Rectal smooth muscle tissue (tissue), 1 donor: ENCODE measurements around the gene CCDC15.

ENCODE experiments used
- H3K27ac ChIP-seq: one replicate; pipeline ENCODE4 v1.7.0; 2013; ENCODE audit warnings: low read depth, low read length, inconsistent platforms
- H3K27me3 ChIP-seq: one replicate; pipeline ENCODE4 v1.7.0; 2013; ENCODE audit warnings: low read length; ENCODE audit not compliant: control insufficient read depth, insufficient read depth
- H3K36me3 ChIP-seq: one replicate; pipeline ENCODE4 v1.7.0; 2013; ENCODE audit warnings: low read length; ENCODE audit not compliant: control insufficient read depth, insufficient read depth
- H3K4me1 ChIP-seq: one replicate; pipeline ENCODE4 v1.7.0; 2013; ENCODE audit warnings: low read length; ENCODE audit not compliant: control insufficient read depth, insufficient read depth
- H3K4me3 ChIP-seq: one replicate; pipeline ENCODE4 v1.7.0; 2013; ENCODE audit warnings: low read length
- H3K9ac ChIP-seq: one replicate; pipeline ENCODE4 v1.7.0; 2013; ENCODE audit warnings: low read length

CCDC15 gene

DNA sequence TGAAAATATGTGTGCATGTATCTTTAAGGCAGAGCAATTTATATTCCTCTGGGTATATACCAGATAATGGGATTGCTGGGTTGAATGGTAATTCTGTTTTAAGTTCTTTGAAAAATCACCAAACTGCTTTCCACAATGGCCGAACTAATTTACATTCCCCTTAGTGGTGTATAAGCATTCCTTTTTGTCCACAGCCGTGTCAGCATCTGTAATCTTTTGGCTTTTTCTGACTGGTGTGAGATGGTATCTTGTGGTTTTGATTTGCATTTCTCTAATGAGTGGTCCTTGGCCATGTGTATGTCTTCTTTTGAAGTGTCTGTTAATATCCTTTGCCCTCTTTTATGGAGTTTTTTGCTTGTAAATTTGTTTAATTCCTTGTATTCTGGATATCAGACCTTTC is 24.3 kb downstream of the CCDC15 start:
- H3K4me3 ChIP-seq: no peak overlapping the region
- H3K27ac ChIP-seq: no peak overlapping the region
- H3K4me1 ChIP-seq: no peaks in the 10 kb centered on the region
- H3K36me3 ChIP-seq: no peaks in the 10 kb centered on the region
- no peaks in the 10 kb centered on the region for H3K27me3 ChIP-seq
- no peak overlapping the region for H3K9ac ChIP-seq

DNA sequence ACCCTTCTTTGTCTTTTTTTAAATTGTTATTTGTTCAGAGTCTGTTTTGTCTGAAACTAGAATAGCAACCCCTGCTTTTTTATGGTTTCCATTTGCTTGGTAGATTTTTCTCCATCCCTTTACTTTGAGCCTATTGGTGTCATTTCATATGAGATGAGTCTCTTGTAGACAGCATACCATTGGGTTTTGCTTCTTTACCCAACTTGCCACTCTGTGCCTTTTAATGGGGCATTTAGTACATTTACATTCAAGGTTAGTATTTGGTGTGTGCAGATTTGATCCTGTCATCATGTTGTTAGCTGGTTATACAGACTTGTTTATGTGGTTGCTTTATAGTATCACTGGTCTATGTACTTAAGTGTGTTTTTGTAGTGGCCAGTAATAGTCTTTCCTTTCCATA is 28.0 kb downstream of the CCDC15 start:
- Histone ChIP-seq H3K27ac (no peak overlapping the region), H3K4me1 (no peaks in the 10 kb centered on the region), H3K27me3 (no peaks in the 10 kb centered on the region), H3K9ac (no peak overlapping the region), H3K36me3 (no peaks in the 10 kb centered on the region), H3K4me3 (no peak overlapping the region)

DNA sequence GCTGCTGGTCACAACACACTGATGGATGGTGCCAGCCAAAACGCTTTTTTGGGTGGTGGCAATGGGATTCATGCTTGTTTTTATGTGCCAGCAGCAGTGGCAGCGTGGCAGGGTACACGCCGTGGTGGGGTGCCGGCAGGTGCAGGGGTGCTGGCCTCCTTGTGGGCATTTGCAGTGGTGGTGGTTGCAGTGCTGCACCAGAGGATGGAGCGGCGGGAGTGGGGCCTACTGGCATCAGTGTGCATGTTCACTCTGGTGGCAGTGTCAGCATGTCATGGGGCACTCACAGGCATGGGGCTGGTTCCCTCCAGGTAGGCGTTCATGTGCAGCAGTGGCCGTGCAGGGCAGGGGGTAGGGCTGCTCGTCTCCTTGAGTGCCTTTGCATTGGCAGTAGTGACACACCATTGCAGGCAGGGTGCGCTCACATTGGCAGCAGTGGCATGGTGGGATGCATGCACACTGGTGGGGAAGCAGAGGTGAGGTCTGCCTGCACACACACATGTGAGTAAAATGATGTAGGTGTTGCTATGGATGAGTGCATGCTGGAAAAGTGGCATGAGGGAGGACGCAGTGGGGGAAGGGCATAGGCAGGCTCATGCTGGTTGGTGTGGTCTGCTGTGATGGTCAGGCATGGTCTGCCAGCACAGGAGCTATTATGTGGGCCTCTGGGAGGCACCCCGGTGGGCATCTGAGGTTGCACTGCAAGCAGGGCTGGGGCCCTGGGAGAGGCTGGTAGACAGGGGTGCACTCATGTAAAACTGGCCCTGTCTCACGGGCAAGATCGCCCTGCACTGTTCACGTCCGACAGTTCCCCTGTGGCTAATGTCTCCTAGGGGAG is 29.9 kb downstream of the CCDC15 start:
- no peak overlapping the region for H3K27ac ChIP-seq
- H3K27me3 ChIP-seq: no peaks in the 10 kb centered on the region
- H3K9ac ChIP-seq: no peak overlapping the region
- H3K4me1 ChIP-seq: no peaks in the 10 kb centered on the region
- no peaks in the 10 kb centered on the region for H3K36me3 ChIP-seq
- H3K4me3 ChIP-seq: no peak overlapping the region

DNA sequence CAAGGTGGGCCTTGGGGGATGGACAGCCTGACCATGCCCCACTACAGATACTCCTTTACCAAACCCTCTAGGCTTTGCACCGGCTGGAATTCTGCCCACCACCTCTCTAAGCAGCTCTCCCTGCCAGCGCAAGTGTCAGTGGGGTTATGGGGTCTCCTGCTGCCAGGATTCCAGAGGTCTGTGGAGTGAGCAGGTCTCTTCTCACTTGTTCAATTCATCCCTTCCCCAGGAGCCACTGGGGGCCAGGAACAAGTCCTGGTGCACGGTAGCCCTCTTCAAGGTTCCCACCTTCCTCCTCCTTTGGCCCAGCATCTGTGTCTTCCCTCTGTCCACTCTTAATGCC is 30.5 kb downstream of the CCDC15 start:
- Histone ChIP-seq H3K36me3 (no peaks in the 10 kb centered on the region), H3K9ac (no peak overlapping the region), H3K4me1 (no peaks in the 10 kb centered on the region), H3K27ac (no peak overlapping the region), H3K4me3 (no peak overlapping the region), H3K27me3 (no peaks in the 10 kb centered on the region)

DNA sequence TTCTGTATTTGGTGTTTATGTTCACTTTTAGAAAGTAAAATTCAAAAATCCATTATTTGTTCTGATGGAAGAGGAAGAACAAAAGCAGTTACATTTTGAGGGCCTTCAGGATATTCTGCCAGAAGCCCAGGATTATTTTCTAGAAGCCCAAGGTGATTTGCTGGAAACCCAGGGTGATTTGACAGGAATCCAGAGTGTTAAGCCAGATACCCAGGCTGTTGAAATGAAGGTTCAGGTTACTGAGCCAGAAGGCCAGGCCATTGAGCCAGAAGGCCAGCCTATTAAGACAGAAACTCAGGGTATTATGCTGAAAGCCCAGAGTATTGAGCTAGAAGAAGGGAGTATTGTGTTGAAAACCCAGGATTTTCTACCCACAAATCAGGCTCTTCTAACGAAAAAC is 33.1 kb downstream of the CCDC15 start:
- Histone ChIP-seq H3K4me1 (no peaks in the 10 kb centered on the region), H3K27ac (no peak overlapping the region), H3K9ac (no peak overlapping the region)

DNA sequence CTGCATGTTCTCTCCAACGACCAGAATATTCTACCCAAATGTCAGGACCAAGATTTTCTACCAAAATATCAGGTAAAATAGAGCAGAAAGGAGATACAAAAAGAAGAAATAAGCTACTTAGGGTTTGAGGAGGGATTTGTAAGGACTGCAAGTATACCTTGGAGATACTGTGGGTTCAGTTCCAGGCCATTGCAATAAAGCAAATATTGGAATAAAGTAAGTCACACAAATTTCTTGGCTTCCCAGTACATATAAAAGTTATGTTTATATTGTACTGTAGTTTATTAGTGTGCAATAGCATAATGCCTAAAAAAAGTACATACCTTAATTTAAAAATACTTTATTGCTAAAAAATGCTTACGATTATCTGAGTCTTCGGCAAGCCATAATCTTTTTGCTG is 34.1 kb downstream of the CCDC15 start:
- Histone ChIP-seq H3K4me1 (no peaks in the 10 kb centered on the region), H3K9ac (no peak overlapping the region), H3K36me3 (no peaks in the 10 kb centered on the region), H3K27me3 (no peaks in the 10 kb centered on the region), H3K27ac (no peak overlapping the region), H3K4me3 (no peak overlapping the region)

More for the DNA sequence above, 33.1 kb downstream of the CCDC15 start:
- H3K4me3 ChIP-seq: no peak overlapping the region
- no peaks in the 10 kb centered on the region for H3K36me3 ChIP-seq
- H3K27me3 ChIP-seq: no peaks in the 10 kb centered on the region

DNA sequence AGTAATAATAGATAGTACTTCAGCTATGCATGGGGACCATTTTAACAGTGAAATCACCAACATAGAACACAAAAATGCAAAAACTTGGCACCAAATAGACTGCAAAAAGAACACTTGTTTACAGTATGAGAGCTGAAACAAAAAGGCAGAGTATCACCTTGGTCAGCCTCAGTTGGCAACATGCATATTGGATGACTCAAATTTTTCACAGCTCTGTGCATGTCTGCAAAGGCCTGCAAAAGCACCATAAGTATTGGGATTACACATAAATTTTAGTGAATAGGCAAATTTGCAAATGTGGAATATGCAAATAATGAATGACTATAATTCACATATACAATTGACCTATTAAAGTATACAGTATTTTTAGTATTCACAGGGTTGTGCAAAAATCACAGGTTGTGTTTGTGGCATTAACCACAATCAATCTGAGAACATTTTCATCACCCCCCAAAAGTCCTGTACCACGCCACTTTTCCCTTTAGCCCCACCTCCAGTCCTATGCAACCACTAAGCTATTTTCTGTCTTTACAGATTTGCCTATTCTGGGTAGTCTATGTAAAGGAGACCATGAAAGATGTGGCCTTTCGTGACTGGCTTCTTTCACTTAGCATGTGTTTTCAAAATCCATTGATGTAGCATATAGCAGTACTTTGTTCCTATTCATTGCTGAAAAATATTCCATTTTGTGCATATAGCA is 47.2 kb downstream of the CCDC15 start:
- Histone ChIP-seq H3K27me3 (no peaks in the 10 kb centered on the region), H3K27ac (no peak overlapping the region), H3K4me3 (no peak overlapping the region), H3K36me3 (no peaks in the 10 kb centered on the region), H3K9ac (no peak overlapping the region), H3K4me1 (no peaks in the 10 kb centered on the region)

DNA sequence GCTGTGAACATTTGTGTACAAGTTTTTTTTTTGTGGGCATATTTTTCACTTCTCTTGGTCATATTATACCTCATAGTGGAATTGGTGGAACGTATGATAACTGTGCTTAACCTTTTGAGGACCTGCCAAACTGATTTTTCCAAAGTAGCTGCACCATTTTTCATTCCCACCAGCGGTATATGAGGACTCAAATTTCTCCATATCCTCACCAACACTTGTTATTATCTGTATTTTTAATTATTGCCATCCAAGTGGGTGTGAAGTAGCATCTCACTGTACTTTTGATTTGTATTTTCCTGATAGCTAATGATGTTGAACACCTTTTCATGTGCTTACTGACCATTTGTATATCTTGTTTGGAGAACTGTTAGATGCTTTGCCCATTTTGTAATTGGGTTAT is 47.8 kb downstream of the CCDC15 start:
- Histone ChIP-seq H3K27me3 (no peaks in the 10 kb centered on the region), H3K4me3 (no peak overlapping the region)

DNA sequence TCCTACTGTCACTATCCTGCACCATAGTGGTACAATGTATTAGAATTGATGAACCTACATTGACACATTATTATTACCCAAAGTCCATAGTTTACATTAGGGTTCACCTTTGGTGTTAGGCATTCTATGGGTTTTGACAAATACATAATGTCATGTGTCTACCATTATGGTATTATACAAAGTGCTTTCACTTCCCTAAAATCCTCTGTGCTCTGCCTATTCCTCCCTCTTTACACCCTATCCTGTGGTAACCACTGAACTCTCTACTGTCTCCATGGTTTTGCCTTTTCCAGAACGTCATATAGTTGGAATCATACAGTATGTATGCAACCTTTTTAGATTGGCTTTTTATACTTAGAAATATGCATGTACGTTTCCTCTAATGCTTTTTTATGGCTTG is 51.5 kb downstream of the CCDC15 start:
- Histone ChIP-seq H3K4me1 (no peaks in the 10 kb centered on the region), H3K36me3 (no peaks in the 10 kb centered on the region), H3K27me3 (no peaks in the 10 kb centered on the region), H3K9ac (no peak overlapping the region), H3K4me3 (no peak overlapping the region), H3K27ac (no peak overlapping the region)

More for the DNA sequence above, 47.8 kb downstream of the CCDC15 start:
- no peak overlapping the region for H3K9ac ChIP-seq
- H3K36me3 ChIP-seq: no peaks in the 10 kb centered on the region
- H3K27ac ChIP-seq: no peak overlapping the region
- no peaks in the 10 kb centered on the region for H3K4me1 ChIP-seq

DNA sequence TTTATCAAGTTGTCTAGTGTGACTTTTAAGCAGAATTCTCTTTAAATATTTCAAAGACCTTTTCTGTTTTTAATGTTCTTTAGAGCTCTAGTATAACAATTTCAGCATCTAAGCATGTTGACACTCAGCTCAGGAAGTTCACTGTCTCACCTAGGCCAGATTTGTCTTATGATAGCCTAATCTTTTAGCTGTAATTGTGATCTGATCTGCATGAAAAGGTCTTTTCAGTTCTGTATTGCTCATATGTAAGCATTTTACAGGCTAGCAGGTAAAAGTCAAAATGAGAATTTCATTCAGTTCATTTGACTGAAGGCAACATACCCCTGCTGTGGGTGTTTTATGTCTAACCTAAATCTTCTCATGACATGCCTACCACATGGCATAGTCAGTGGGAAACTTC is 62.4 kb downstream of the CCDC15 start:
- Histone ChIP-seq H3K36me3 (no peaks in the 10 kb centered on the region), H3K4me3 (no peak overlapping the region), H3K27ac (no peak overlapping the region)

DNA sequence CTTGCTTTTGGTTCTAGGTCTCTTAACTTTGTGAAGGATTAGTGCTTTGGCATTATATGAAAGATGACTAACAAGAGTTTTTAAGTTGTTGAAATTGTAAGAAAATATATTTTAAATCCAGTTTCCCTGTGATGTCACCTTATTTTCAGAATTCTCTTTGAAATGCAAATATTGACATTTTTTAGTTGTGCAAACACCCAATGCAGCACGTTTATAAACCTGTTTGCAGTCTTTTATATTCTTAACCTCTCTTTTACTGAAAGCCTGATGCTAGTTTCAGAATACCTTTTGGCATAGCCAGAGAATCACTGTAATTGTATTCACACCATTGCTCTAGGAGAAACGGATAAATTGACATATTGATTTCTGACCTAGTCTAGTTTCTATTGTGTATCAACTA is 66.3 kb downstream of the CCDC15 start:
- Histone ChIP-seq H3K4me1 (no peaks in the 10 kb centered on the region), H3K9ac (no peak overlapping the region), H3K4me3 (no peak overlapping the region), H3K27ac (no peak overlapping the region), H3K36me3 (no peaks in the 10 kb centered on the region), H3K27me3 (no peaks in the 10 kb centered on the region)

More for the DNA sequence above, 62.4 kb downstream of the CCDC15 start:
- no peak overlapping the region for H3K9ac ChIP-seq
- H3K27me3 ChIP-seq: no peaks in the 10 kb centered on the region
- H3K4me1 ChIP-seq: no peaks in the 10 kb centered on the region

DNA sequence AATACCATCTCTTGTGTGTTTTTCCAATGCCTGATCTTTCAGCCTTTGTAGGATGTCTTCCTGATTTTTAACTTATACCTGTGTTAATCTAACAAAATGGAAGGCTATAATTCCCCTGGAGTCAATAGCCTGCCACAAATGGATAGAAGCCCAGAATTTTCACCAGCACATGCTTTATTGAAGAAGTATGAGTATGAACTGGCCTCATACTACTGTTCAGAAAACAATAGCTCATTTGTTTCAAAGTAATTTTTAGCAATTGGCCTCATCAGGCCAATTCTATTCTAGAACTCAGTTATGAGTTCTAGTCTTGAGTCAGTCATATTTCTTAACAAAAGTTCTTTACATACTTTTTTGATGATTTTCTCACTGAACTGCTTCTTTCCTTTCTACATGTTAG is 68.5 kb downstream of the CCDC15 start:
- H3K4me3 ChIP-seq: no peak overlapping the region
- no peaks in the 10 kb centered on the region for H3K36me3 ChIP-seq

DNA sequence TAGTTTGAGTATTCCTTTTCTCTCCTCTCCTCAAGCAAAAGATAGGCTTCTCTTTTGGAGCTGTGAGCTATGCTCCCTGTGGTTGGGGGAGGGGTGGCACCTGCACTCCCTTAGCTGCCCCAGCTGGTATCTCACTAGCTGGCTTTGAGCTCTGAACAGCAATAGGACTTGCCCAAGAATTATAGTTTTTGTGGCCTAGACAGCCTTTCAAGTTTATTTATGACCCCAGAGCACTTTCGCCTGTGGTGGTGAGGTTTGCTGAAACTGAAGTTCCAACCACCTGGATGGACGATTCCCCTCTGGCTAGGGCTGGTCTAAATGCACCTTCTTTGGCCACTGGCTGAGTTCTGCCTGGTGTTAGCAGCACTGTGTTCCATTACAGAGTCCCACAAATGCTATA is 72.0 kb downstream of the CCDC15 start:
- H3K27me3 ChIP-seq: no peaks in the 10 kb centered on the region
- no peaks in the 10 kb centered on the region for H3K4me1 ChIP-seq
- no peak overlapping the region for H3K9ac ChIP-seq
- no peak overlapping the region for H3K4me3 ChIP-seq
- no peak overlapping the region for H3K27ac ChIP-seq
- no peaks in the 10 kb centered on the region for H3K36me3 ChIP-seq

More for the DNA sequence above, 68.5 kb downstream of the CCDC15 start:
- Histone ChIP-seq H3K27ac (no peak overlapping the region), H3K27me3 (no peaks in the 10 kb centered on the region), H3K4me1 (no peaks in the 10 kb centered on the region), H3K9ac (no peak overlapping the region)
